GM12873 (cell line): ENCODE results near the gene NR2F6.

ENCODE experiments used
- CTCF ChIP-seq: IDR thresholded peaks from 2 replicates; pipeline ENCODE4 v1.5.1; 2012; ENCODE audit warnings: low read depth, mild to moderate bottlenecking, moderate library complexity, low read length, control low read depth; ENCODE audit not compliant: insufficient read depth; ENCODE audit errors: missing control alignments

NR2F6 gene

GRCh38 chr19:17184371-17184841 is 61.3 kb downstream of the NR2F6 start:
- no peak for TF ChIP-seq CTCF

DNA sequence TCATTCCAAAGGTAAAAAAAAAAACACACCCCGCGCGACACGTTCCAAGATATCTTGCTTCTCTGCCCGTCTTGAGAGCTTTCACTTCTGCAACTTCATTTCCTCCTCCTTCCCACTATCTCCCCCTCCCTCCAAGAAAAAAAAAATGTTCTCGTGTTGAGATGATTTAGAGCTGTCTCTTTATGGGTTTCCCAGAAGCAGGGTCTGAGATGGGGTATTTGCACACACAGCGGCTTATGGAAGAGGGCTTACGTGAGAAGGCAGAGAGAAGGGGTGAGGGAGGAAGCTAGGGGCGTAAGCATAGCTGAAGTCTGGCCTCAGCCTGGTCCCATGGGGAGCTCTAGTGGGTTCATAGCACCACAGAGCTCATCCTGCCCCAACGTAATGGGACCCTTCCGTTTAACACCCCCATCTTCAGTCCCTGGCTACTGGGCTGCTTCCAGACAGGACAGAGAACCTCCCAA is 61.8 kb downstream of the NR2F6 start:
- TF ChIP-seq CTCF: no peak

- TF ChIP-seq CTCF: peak; percentile 51
These were observed 62.4 kb downstream of the NR2F6 start for GRCh38 chr19:17183271-17183761.
